AG10803 (cell line): ENCODE data around the gene KRT73.

Experiments used
- DNase-seq: peaks from one replicate; pipeline ENCODE4 v3.0.0; 2010; ENCODE audit warnings: low read depth
- H3K4me3 ChIP-seq: 2 replicates; pipeline ENCODE4 v1.5.1; 2011; ENCODE audit warnings: mild to moderate bottlenecking, low read length, control low read depth
- TF ChIP-seq, protein P1 (sequence below): conservative IDR thresholded peaks from 2 replicates; pipeline ENCODE4 v1.5.1; 2011; ENCODE audit warnings: mild to moderate bottlenecking, low read length, control low read depth, inconsistent platforms

KRT73 gene

DNA sequence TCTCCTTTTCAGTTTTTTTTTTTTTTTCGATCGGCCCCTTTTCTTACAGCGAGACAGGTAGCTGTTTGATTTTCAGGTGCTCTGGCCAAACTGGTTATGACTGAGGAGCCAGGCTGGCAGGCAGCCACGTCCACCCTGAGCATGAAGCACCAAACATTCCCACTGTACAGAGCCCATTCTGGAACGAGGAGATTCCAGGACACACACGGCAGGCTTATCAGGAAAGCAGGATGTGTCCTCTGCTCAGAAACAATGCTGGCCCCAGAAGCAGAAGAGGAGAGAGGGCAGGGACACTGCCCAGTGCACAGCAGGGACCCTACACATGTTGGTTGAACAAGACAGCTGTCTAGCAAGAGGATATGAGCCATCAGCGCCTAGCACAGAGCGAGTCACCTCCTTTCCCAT, 37.4 kb upstream of the KRT73 start:
- no peak overlapping the region for H3K4me3 ChIP-seq
- TF ChIP-seq, protein P1, sequence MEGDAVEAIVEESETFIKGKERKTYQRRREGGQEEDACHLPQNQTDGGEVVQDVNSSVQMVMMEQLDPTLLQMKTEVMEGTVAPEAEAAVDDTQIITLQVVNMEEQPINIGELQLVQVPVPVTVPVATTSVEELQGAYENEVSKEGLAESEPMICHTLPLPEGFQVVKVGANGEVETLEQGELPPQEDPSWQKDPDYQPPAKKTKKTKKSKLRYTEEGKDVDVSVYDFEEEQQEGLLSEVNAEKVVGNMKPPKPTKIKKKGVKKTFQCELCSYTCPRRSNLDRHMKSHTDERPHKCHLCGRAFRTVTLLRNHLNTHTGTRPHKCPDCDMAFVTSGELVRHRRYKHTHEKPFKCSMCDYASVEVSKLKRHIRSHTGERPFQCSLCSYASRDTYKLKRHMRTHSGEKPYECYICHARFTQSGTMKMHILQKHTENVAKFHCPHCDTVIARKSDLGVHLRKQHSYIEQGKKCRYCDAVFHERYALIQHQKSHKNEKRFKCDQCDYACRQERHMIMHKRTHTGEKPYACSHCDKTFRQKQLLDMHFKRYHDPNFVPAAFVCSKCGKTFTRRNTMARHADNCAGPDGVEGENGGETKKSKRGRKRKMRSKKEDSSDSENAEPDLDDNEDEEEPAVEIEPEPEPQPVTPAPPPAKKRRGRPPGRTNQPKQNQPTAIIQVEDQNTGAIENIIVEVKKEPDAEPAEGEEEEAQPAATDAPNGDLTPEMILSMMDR: no peak
- DNase-seq: no peak

- H3K4me3 ChIP-seq: no peak overlapping the region
- TF ChIP-seq, protein P1: no peak
- no peak for DNase-seq
Observed at GRCh38 chr12:52655251-52655650, 36.9 kb upstream of the KRT73 start.

DNA sequence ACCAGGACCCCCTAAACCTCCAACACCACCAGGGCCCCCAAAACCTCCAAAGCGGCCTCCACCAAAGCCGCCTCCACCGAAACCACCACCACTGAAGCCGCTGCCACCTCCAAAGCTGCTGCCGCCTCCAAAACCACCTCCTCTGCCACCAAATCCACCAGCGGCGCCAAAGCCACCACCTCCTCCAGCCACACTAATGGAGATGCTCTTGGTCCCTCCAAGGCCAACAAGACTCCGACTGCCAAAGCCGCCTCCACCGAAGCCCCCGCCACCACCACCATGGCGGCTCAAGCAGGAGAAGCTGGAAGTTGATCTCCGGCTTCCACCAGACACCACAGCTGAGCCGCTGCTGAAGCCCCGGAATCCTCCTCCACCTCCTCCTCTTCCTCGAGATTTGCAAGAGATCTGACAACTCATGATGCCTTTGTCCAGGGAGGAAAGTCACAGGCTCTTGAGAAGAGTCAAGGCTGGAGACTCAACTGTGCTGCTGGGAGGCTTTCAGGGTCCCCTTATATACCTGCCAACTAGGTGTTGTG, 33.4 kb upstream of the KRT73 start, which contains the start of gene KRT2:
Gene KRT2 (minus strand): TSS at position 486 of the 536 bp plus-strand sequence. CDS start 69 bp downstream, at position 417.
- TF ChIP-seq, protein P1: no peak

DNA sequence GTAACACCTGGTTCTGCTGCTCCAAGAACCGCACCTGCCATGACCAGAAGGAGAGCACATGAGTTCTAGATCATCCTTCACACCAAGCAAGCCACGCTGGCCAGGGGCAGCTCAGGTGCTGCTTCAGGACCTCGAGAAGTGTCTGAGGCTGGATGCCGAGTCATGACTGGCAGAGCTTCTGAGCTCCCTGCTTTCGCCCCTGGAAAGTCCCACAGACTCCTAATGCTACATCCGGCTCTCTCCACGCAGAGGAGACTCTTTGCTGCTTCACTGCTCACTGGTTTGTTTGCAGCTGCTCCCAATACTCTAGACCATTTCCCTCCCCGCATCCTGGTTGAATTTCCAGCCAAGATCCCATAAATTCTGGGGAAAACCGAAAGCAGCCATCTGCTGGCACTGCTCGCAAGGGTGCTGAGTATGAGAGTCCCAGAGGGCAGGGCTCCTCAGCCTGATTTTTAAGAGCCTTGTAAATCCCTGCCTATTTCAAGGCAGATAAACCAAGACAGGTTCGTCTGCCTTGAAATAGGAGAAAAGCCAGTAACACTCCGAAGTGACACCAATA, 32.2 kb upstream of the KRT73 start:
- H3K4me3 ChIP-seq: 0 out of 2 replicates have a peak overlapping the region, but pooled peaks have one; percentile 1
- DNase-seq: peak; percentile 24
- TF ChIP-seq, protein P1: no peak

More for the DNA sequence above, 33.4 kb upstream of the KRT73 start, which contains the start of gene KRT2:
- DNase-seq: no peak
- H3K4me3 ChIP-seq: no peak within 1 kb of the TSS

DNA sequence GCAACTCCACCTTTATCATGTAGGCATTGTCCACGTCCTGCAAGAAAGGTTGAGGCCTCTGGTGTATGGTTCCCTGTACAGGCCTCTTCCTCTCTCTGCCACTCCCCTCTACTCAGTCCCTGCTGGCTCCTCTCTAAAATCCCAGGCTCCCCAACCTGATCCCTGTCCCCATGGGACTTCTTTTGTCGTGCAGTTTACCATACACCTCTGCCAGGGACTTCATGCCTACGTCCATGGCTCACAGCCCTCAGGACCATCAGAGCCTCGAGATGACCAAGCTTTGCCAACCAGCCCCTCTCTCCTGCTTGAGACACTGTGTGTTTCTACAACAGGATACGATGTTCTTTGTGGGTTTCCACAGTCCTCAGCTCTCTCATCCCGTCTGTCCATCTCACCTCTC, 30.7 kb upstream of the KRT73 start:
- TF ChIP-seq, protein P1: no peak
- H3K4me3 ChIP-seq: no peak overlapping the region
- no peak for DNase-seq

DNA sequence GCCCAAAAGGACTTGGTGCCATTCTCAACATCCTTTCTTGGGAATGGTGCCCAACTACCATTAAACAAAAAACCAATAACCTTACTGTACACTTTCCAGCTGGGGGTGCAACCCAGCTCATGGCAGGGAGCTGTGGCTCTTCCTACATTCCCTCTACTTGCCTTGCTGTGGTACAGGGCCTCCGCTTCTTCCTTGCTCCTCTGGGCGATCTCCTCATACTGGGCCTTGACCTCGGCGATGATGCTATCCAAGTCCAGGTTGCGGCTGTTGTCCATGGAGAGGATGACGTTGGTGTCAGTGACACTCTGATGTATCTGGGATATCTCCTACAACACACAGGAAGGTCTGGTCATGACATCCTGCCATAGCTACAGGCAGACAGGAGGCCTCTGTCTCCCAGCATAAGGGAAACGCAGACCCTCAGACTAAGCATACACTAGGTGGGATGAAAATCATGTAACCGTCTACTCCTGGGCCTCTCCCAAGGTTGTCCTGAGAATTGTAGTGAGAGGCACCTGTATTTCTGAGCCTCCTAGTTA, 29.7 kb upstream of the KRT73 start:
- no peak for DNase-seq
- no peak overlapping the region for H3K4me3 ChIP-seq
- TF ChIP-seq, protein P1: no peak

DNA sequence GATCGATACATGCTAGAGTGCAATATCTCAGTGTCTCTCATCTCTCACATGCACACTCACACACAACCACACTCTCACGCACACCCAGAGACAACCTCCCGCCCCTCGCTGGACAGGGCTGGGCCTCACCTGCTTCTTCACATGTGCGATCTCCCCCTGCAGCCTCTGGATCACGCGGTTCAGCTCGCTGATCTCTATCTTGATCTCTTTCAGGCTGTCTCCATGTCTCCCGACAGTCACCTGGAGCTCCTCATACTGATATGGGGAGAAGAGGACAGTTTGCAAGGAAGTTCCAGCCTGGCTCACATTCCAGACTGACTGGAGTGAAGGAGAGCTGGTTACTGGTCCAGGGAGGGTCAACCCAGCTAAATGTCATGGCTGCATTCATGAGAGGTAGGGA, 29.2 kb upstream of the KRT73 start:
- H3K4me3 ChIP-seq: no peak overlapping the region
- no peak for DNase-seq
- TF ChIP-seq, protein P1: no peak
